Ascending aorta (tissue), 2 donors: ENCODE measurements around the gene TMEM200B. TPM values are rescaled to one million over a fixed set of nuclear protein-coding genes. Genes with fewer than 3 reads are reported as not detected.
"Not testable (repeated sequence)": the region's sequence is repeated elsewhere in the genome, so short reads cannot be mapped to it uniquely, and the experiment has no call there.

Experiments used
- DNase-seq, 2 donors: peaks; one replicate each; pipeline ENCODE4 v3.0.0-alpha.2; 2019; ENCODE audit warnings: low spot score in 2 of 2
- H3K27ac ChIP-seq, 2 donors: fragments of 200-600 bp; sonication (generic); one replicate each; pipeline ENCODE4 v1.5.1; 2016 to 2017; ENCODE audit warnings: mild to moderate bottlenecking in 1 of 2
- H3K27me3 ChIP-seq: fragments of 200-600 bp; sonication (generic); one replicate; pipeline ENCODE4 v1.5.1; 2017
- H3K36me3 ChIP-seq, 2 donors: fragments of 200-600 bp; sonication (generic); one replicate each; pipeline ENCODE4 v1.5.1; 2016
- H3K4me1 ChIP-seq, 2 donors: fragments of 200-600 bp; sonication (generic); one replicate each; pipeline ENCODE4 v1.5.1; 2016 to 2017; ENCODE audit warnings: mild to moderate bottlenecking in 1 of 2
- H3K4me3 ChIP-seq, 2 donors: fragments of 200-600 bp; sonication (generic); one replicate each; pipeline ENCODE4 v1.5.1; 2016 to 2017; ENCODE audit warnings: mild to moderate bottlenecking in 1 of 2
- H3K9me3 ChIP-seq, 2 donors: fragments of 200-600 bp; sonication (generic); one replicate each; pipeline ENCODE4 v1.5.1; 2016
- intact Hi-C: fragments of 100-400 bp; cut with DNase I; formaldehyde crosslinking; loops from one replicate; pipeline ENCODE4 v1.15.1; 2023
- total RNA-seq: library from RNA; depleted of rRNA; stranded (reverse); fragments of >200 nt; gene quantifications from one replicate; pipeline ENCODE4 v1.1.0, GENCODE V29; 2016
- TF ChIP-seq, protein P1 (sequence below), 3 experiments: fragments of 200-600 bp in 2 of 3; fragments of 450-650 bp in 1 of 3; sonication (generic) in 2 of 3; IDR thresholded peaks; one replicate each; pipeline ENCODE4 v1.5.1; 2016 to 2019; ENCODE audit warnings: antibody characterized with exemption in 3 of 3, mild to moderate bottlenecking in 1 of 3, moderate library complexity in 1 of 3

TMEM200B gene
- total RNA-seq, 1 donor from 2014 or later: 18.5 TPM

DNA sequence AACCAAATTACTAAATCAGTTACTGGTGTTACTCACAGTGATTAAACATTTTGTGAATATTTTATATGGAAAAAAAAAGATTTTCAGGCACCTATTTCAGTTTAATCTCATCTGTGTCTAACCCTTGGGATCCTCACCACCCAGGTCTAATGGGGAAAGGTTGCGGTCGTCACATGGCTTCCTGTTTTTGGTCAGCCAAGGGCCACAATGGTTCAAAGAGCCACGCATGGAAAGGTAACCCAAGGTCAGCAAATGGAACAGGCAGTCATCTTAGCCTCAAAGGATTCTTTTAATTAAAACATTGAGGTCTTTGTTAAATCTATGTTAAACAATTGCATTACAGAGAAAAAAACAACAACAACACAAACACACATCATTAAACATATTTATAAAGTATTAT lies 36.1 kb upstream of the TMEM200B start:
- no peak overlapping the region for H3K27ac ChIP-seq
- peaks cover 0 to 12% of the 10 kb centered on the region in 2 donors for H3K4me1 ChIP-seq
- peaks cover 41 to 56% of the 10 kb centered on the region in 2 donors for H3K36me3 ChIP-seq
- H3K4me3 ChIP-seq: no peak overlapping the region
- H3K27me3 ChIP-seq: no peaks in the 10 kb centered on the region
- no peaks in the 10 kb centered on the region for H3K9me3 ChIP-seq
- intact Hi-C loops: no loop called here
- TF ChIP-seq, protein P1, sequence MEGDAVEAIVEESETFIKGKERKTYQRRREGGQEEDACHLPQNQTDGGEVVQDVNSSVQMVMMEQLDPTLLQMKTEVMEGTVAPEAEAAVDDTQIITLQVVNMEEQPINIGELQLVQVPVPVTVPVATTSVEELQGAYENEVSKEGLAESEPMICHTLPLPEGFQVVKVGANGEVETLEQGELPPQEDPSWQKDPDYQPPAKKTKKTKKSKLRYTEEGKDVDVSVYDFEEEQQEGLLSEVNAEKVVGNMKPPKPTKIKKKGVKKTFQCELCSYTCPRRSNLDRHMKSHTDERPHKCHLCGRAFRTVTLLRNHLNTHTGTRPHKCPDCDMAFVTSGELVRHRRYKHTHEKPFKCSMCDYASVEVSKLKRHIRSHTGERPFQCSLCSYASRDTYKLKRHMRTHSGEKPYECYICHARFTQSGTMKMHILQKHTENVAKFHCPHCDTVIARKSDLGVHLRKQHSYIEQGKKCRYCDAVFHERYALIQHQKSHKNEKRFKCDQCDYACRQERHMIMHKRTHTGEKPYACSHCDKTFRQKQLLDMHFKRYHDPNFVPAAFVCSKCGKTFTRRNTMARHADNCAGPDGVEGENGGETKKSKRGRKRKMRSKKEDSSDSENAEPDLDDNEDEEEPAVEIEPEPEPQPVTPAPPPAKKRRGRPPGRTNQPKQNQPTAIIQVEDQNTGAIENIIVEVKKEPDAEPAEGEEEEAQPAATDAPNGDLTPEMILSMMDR (IDR thresholded peaks at IDR 0.05): no peak
- DNase-seq: no peak

DNA sequence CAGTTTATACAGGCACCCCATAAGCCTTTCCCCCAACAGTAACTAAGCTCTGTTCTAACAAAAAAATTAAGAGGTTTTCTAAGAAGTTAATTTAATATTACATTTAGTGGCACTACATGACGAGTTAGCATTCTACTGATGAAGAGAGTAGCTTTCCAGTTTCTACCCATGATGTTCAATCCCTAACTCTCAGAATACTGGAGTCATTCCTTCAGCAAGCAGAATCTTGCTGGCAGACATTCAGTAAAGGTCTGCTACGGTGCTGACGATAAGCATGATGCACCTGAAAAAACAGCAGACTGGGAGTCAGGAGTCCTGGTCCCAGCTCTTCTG lies 33.5 kb upstream of the TMEM200B start:
- Histone ChIP-seq H3K36me3 (peaks cover 65 to 79% of the 10 kb centered on the region in 2 donors), H3K27ac (peak overlapping the region in 1 of 2 donors; percentile 47), H3K4me3 (no peak overlapping the region), H3K9me3 (no peaks in the 10 kb centered on the region), H3K4me1 (peaks cover 0 to 7% of the 10 kb centered on the region in 2 donors), H3K27me3 (no peaks in the 10 kb centered on the region)
- intact Hi-C loops: no loop called here
- DNase-seq: no peak
- TF ChIP-seq, protein P1 (IDR thresholded peaks at IDR 0.05): no peak

DNA sequence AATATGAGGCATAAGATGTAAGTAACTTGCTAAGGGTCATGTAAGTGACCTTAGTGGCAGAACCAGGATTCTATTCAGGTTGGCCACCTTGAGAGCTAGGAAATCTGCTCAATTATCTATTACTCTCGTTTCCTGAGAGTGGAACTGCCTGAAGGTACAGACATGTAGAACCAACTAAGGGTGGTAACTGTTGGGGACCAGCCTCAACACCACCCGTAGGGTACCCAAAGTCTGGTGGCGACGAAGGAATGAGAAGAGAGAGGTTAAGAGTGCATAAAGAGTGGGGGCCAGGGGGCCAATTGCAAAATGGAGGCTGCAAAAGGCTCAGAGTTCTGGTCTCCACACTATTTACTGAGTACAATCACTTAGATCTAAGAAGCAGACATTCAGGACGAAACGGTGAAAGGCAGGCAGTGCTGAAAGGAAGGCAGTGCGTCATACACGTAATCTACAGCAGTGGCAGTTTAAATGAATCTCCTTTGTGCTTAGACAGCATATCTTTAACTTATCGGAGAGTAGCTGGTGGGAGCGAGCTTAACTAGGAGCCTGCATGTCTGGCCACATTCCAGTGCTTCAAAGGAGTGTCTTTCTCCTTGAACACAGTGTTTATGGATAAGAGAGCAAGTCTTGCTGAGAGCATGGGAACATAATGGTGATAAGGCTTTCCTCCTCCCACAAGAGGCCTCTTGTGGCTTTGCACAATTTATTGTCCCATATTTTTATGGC lies 33.0 kb upstream of the TMEM200B start:
- peak overlapping the region in 1 of 2 donors; percentile 47 for H3K27ac ChIP-seq
- TF ChIP-seq, protein P1 (IDR thresholded peaks at IDR 0.05): no peak
- no peaks in the 10 kb centered on the region for H3K27me3 ChIP-seq
- H3K4me3 ChIP-seq: no peak overlapping the region
- intact Hi-C loops: no loop called here
- H3K4me1 ChIP-seq: peaks cover 0 to 7% of the 10 kb centered on the region in 2 donors
- H3K36me3 ChIP-seq: peaks cover 71 to 84% of the 10 kb centered on the region in 2 donors
- DNase-seq: no peak
- no peaks in the 10 kb centered on the region for H3K9me3 ChIP-seq

DNA sequence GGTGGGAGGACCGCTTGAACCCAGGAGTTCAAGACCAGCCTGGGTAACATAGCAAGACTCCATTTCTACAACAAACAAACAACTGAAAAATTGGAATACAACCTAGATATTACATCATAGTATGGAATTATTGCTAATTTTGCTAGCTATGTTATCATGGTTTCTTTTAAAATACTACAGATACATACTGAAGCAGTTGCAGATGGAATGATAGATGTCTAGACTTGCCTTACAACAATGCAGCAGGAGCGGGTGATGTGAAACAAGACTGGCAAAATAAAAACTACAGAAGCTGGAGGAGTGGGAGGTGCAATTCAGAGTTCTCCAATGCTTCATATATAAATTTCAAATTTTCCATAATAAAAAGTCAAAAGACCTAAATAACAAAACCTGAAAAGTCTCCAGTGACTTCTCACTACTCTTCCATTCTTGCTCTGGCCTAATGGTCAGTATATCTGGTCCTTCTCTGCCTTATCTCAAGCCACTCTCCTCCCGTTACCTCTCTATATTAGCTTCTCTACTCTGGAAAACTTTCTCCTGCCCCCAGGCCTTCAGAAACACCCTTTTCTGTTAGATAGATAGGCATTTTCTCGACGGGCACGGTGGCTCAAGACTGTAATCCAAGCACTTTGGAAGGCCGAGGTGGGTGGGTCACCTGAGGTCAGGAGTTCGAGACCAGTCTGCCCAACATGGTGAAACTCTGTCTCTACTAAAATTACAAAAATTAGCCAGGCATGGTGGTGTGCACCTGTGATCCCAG lies 28.5 kb upstream of the TMEM200B start:
- intact Hi-C loops: no loop called here
- Histone ChIP-seq H3K27me3 (no peaks in the 10 kb centered on the region), H3K27ac (no peak overlapping the region), H3K4me1 (peaks cover 0 to 7% of the 10 kb centered on the region in 2 donors), H3K9me3 (no peaks in the 10 kb centered on the region), H3K36me3 (peaks cover 84 to 100% of the 10 kb centered on the region in 2 donors), H3K4me3 (no peak overlapping the region)
- TF ChIP-seq, protein P1 (IDR thresholded peaks at IDR 0.05): no peak
- DNase-seq: no peak

DNA sequence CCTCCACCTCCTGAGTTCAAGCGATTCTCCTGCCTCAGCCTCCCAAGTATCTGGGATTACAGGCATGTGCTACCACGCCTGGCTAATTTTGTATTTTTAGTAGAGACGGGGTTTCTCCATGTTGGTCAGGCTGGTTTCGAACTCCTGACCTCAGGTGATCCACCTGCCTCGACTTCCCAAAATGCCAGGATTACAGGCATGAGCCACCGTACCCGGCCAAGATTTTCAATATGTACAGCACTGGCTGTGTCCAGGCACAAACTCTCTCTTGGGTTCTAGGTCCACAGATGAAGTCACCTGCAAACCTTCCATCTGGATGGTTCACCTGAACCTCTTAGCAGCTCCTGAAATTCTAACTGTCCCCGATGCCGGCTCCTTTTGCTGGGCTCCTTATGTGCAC lies 26.6 kb upstream of the TMEM200B start:
- peaks cover 94 to 100% of the 10 kb centered on the region in 2 donors for H3K36me3 ChIP-seq
- DNase-seq, H3K4me1 ChIP-seq, H3K27me3 ChIP-seq, H3K9me3 ChIP-seq, intact Hi-C loops, H3K4me3 ChIP-seq, H3K27ac ChIP-seq: not testable (repeated sequence)
